Central memory CD8-positive, alpha-beta T cell (primary cell): ENCODE results near the gene VSTM2B.
"Not testable (repeated sequence)": the region's sequence is repeated elsewhere in the genome, so short reads cannot be mapped to it uniquely, and the experiment has no call there.

Experiments
- ATAC-seq: fragments of 150-1000 bp; cut with Tn5 transposase; replicated peaks from 2 replicates; pipeline ENCODE4 v1.10.0; 2022; ENCODE audit warnings: mild to moderate bottlenecking, moderate FRiP score, moderate number of reproducible peaks; ENCODE audit not compliant: poor library complexity, severe bottlenecking; ENCODE audit errors: extremely low read depth
- DNase-seq, 2 donors: peaks; one replicate each; pipeline ENCODE4 v3.0.0; 2021; ENCODE audit warnings: low spot score in 2 of 2
- H3K27ac Mint-ChIP-seq: one replicate; pipeline ENCODE4 v1.8.0; 2022; ENCODE audit warnings: low read depth, mild to moderate bottlenecking, moderate library complexity, mixed read lengths
- H3K27me3 Mint-ChIP-seq: one replicate; pipeline ENCODE4 v1.8.0; 2022; ENCODE audit warnings: mixed read lengths
- H3K36me3 Mint-ChIP-seq: one replicate; pipeline ENCODE4 v1.8.0; 2022; ENCODE audit warnings: mild to moderate bottlenecking, moderate library complexity, mixed read lengths; ENCODE audit not compliant: insufficient read depth
- H3K4me1 Mint-ChIP-seq: one replicate; pipeline ENCODE4 v1.8.0; 2022; ENCODE audit warnings: mixed read lengths
- H3K4me3 Mint-ChIP-seq: one replicate; pipeline ENCODE4 v1.8.0; 2022; ENCODE audit warnings: mild to moderate bottlenecking, moderate library complexity, mixed read lengths
- H3K9me3 Mint-ChIP-seq: one replicate; pipeline ENCODE4 v1.8.0; 2022; ENCODE audit warnings: mixed read lengths

The VSTM2B gene

DNA sequence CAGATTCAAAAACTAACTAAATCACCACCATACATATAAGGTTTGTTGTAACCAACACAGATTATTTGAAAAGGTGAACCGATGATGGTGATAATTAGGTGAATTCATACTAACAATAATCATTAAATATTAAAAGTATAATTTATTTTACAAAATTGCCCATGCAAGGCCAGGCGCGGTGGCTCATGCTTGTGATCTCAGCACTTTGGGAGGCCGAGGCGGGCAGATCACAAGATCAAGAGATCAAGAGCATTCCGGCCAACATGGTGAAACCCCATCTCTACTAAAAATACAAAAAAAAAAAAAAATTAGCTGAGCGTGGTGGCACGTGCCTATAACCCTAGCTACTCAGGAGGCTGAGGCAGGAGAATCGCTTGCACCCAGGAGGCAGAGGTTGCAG, 38.8 kb upstream of the VSTM2B start:
- H3K27me3 Mint-ChIP-seq: peaks cover 87% of the 10 kb centered on the region
- H3K27ac Mint-ChIP-seq, ATAC-seq, H3K36me3 Mint-ChIP-seq, H3K4me1 Mint-ChIP-seq, H3K9me3 Mint-ChIP-seq, H3K4me3 Mint-ChIP-seq, DNase-seq: not testable (repeated sequence)

- DNase-seq (peak in 1 of 2 donors; percentile 3), ATAC-seq (no peak)
- Mint-ChIP-seq H3K4me1 (peaks cover 9% of the 10 kb centered on the region), H3K27me3 (peaks cover 87% of the 10 kb centered on the region), H3K9me3 (no peaks in the 10 kb centered on the region), H3K27ac (no peak overlapping the region), H3K36me3 (peaks cover 2% of the 10 kb centered on the region), H3K4me3 (no peak overlapping the region)
Measured at GRCh38 chr19:29487432-29487831, 38.4 kb upstream of the VSTM2B start.

GRCh38 chr19:29488316-29488715, 37.5 kb upstream of the VSTM2B start:
- peaks cover 14% of the 10 kb centered on the region for H3K4me1 Mint-ChIP-seq
- no peak overlapping the region for H3K27ac Mint-ChIP-seq
- ATAC-seq: no peak
- no peak overlapping the region for H3K4me3 Mint-ChIP-seq
- DNase-seq: no peak
- H3K36me3 Mint-ChIP-seq: peaks cover 2% of the 10 kb centered on the region
- peaks cover 83% of the 10 kb centered on the region for H3K27me3 Mint-ChIP-seq
- no peaks in the 10 kb centered on the region for H3K9me3 Mint-ChIP-seq

- no peaks in the 10 kb centered on the region for H3K9me3 Mint-ChIP-seq
- no peak overlapping the region for H3K4me3 Mint-ChIP-seq
- ATAC-seq (no peak), DNase-seq (no peak)
- H3K36me3 Mint-ChIP-seq: peaks cover 2% of the 10 kb centered on the region
- H3K27ac Mint-ChIP-seq: no peak overlapping the region
- peaks cover 79% of the 10 kb centered on the region for H3K27me3 Mint-ChIP-seq
- H3K4me1 Mint-ChIP-seq: peaks cover 14% of the 10 kb centered on the region
Measured at GRCh38 chr19:29489172-29489951, 36.4 kb upstream of the VSTM2B start.

GRCh38 chr19:29491491-29491890, 34.3 kb upstream of the VSTM2B start:
- peaks cover 2% of the 10 kb centered on the region for H3K36me3 Mint-ChIP-seq
- peaks cover 58% of the 10 kb centered on the region for H3K27me3 Mint-ChIP-seq
- H3K4me1 Mint-ChIP-seq: peaks cover 14% of the 10 kb centered on the region
- no peaks in the 10 kb centered on the region for H3K9me3 Mint-ChIP-seq
- no peak for ATAC-seq
- no peak overlapping the region for H3K4me3 Mint-ChIP-seq
- H3K27ac Mint-ChIP-seq: no peak overlapping the region
- DNase-seq: no peak

DNA sequence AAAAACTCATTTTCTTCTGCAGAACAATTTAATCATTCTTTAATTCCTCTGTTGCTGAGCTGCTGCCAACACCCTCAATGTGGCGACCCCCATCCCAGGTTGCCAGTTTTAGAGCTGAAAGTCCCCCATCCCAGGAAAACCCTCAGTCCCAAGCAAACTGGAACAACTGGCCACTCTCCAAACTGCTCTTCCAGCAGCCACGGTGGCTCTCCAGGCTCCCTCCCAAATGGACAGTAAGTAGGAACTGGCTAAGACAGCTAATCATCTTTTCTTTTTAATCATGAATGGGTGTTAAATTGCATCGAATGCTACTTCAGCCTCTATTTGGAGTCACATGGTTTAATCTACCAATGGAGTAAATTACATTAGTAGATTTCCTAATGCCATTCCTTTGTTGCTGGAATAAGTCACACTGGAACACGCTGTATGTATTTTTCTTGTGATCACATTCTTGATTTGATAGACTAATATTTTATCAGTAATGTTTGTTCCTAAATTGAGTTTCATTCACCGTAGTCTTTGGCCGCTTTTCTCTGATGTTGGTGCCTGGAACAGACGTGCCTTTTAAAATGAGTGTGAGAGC, 33.7 kb upstream of the VSTM2B start:
- DNase-seq (no peak), ATAC-seq (no peak)
- no peak overlapping the region for H3K4me3 Mint-ChIP-seq
- peaks cover 2% of the 10 kb centered on the region for H3K36me3 Mint-ChIP-seq
- peaks cover 54% of the 10 kb centered on the region for H3K27me3 Mint-ChIP-seq
- peaks cover 14% of the 10 kb centered on the region for H3K4me1 Mint-ChIP-seq
- H3K9me3 Mint-ChIP-seq: no peaks in the 10 kb centered on the region
- no peak overlapping the region for H3K27ac Mint-ChIP-seq

DNA sequence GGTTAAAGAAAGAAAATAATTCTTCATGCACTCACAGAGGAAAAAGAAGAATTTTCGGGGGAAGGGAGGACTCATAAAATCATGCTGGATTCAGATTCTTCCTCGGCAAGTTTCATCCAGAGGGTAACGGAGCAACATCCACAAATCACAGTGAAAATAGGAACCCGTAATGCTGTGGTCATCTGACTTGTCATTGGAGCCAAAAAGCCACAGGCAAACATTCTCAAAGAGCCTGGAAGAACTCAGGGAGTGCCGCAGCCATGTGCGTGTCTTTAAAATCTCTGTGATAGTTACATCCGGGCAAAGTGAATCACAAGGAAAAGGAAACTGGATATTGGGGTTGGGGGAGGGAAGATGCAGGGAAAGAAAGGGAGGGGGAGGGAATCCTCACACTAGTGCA, 33.0 kb upstream of the VSTM2B start:
- Mint-ChIP-seq H3K27me3 (peaks cover 47% of the 10 kb centered on the region), H3K36me3 (peaks cover 2% of the 10 kb centered on the region), H3K4me1 (peaks cover 14% of the 10 kb centered on the region), H3K4me3 (no peak overlapping the region), H3K27ac (no peak overlapping the region), H3K9me3 (no peaks in the 10 kb centered on the region)
- DNase-seq (no peak), ATAC-seq (no peak)

DNA sequence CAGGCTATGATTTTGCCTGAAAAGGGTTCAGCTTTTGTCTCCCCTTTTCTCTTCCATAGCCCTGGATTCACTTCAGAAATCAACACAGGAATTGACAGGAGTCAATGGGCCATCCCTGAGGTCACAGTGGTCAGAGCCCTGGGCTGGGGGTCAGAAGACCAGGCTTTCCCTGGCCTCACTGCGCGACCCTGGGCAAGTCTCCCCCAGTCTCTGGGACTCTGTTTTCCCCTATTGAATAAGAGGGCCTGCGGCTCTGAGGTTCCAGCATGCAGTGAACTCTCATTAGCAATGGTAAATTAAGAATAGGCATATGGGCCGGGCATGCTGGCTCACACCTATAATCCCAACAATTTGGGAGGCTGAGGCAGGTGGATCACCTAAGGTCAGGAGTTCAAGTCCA, 30.7 kb upstream of the VSTM2B start:
- peaks cover 41% of the 10 kb centered on the region for H3K27me3 Mint-ChIP-seq
- DNase-seq (no peak), ATAC-seq (no peak)
- peaks cover 14% of the 10 kb centered on the region for H3K4me1 Mint-ChIP-seq
- H3K9me3 Mint-ChIP-seq: no peaks in the 10 kb centered on the region
- no peak overlapping the region for H3K4me3 Mint-ChIP-seq
- H3K36me3 Mint-ChIP-seq: peaks cover 2% of the 10 kb centered on the region
- no peak overlapping the region for H3K27ac Mint-ChIP-seq

- no peaks in the 10 kb centered on the region for H3K9me3 Mint-ChIP-seq
- no peak overlapping the region for H3K27ac Mint-ChIP-seq
- no peak for ATAC-seq
Measured at GRCh38 chr19:29495901-29496441, 29.8 kb upstream of the VSTM2B start.

DNA sequence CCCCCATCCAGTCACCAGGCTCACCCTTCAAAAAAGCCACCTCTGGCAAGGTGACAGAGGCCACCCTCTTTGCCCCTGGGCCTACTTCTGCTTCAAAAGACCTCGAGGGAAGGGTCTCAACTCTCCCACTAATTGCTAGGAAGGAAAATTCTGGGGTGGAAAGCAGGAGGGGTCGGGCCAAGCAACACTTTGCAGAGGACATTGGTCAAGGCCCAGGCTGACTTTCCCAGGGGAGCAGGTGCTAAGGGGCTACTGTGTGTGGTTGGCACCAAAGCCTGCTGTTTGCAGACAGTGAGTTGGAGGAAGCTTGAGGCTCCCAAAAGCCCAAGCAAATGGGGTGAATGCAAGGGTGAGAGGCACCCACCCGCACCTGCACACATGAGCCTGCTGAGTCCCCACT, 28.6 kb upstream of the VSTM2B start:
- H3K27ac Mint-ChIP-seq: no peak overlapping the region
- no peak overlapping the region for H3K4me3 Mint-ChIP-seq
- DNase-seq (no peak), ATAC-seq (no peak)
- peaks cover 6% of the 10 kb centered on the region for H3K4me1 Mint-ChIP-seq
- H3K9me3 Mint-ChIP-seq: no peaks in the 10 kb centered on the region
- H3K27me3 Mint-ChIP-seq: peaks cover 19% of the 10 kb centered on the region
- H3K36me3 Mint-ChIP-seq: no peaks in the 10 kb centered on the region

More at GRCh38 chr19:29495901-29496441, 29.8 kb upstream of the VSTM2B start:
- Mint-ChIP-seq H3K4me3 (no peak overlapping the region), H3K36me3 (peaks cover 2% of the 10 kb centered on the region), H3K27me3 (peaks cover 32% of the 10 kb centered on the region), H3K4me1 (peaks cover 14% of the 10 kb centered on the region)
- peak in 1 of 2 donors; percentile 8 for DNase-seq

DNA sequence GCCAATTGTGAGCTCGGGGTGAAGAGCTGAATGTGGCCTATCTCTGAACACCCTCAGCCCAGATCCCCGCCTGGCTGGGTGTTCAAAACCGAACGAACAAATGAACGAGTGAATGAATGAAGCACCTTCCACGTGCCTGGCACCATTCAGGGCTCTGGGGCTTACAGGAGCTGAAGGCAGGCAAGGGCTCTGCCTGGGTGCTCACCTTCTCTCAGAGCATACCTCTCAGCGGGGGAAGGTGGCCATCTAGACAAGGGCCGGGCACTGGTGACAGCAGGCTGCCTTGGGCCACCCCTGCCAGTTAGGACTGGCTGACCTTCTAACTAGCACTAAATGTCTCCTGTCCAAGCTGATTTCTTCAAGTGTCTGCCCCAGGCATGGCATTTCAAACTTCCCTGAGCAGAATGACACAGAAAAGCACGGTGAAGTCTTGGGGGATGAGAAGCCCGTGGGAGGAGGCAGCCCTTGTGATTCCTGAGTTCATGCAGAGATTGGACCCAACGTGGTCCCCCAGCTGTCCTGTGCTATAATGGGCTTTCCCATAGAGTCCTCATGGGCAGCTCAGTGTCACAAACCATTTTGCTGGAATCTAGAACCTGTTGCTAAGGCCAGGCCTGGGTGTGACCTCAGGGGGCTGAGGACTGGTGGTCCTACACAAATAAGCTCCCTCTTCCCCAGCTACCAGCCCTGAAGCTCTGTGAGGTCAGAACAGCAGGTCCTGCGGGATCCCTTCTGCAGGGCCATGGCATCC, 27.9 kb upstream of the VSTM2B start:
- DNase-seq: no peak
- peaks cover under 1% of the 10 kb centered on the region for H3K4me1 Mint-ChIP-seq
- no peak overlapping the region for H3K4me3 Mint-ChIP-seq
- H3K27me3 Mint-ChIP-seq: peaks cover 13% of the 10 kb centered on the region
- no peak overlapping the region for H3K27ac Mint-ChIP-seq
- H3K36me3 Mint-ChIP-seq: no peaks in the 10 kb centered on the region
- ATAC-seq: no peak
- H3K9me3 Mint-ChIP-seq: no peaks in the 10 kb centered on the region

GRCh38 chr19:29499261-29499920, 26.4 kb upstream of the VSTM2B start:
- ATAC-seq: no peak
- Mint-ChIP-seq H3K27me3 (peaks cover 25% of the 10 kb centered on the region), H3K27ac (no peak overlapping the region), H3K4me1 (no peaks in the 10 kb centered on the region), H3K9me3 (no peaks in the 10 kb centered on the region), H3K4me3 (no peak overlapping the region), H3K36me3 (no peaks in the 10 kb centered on the region)
- no peak for DNase-seq
